Measurements from ENCODE around the gene SLC25A22. TPM values are rescaled to one million over a fixed set of nuclear protein-coding genes. Genes with fewer than 3 reads are reported as not detected.

Gene SLC25A22
- total RNA-seq, 6 experiments from 2014 or later = 20.6 to 40.2 (median 29.9) TPM

DNA sequence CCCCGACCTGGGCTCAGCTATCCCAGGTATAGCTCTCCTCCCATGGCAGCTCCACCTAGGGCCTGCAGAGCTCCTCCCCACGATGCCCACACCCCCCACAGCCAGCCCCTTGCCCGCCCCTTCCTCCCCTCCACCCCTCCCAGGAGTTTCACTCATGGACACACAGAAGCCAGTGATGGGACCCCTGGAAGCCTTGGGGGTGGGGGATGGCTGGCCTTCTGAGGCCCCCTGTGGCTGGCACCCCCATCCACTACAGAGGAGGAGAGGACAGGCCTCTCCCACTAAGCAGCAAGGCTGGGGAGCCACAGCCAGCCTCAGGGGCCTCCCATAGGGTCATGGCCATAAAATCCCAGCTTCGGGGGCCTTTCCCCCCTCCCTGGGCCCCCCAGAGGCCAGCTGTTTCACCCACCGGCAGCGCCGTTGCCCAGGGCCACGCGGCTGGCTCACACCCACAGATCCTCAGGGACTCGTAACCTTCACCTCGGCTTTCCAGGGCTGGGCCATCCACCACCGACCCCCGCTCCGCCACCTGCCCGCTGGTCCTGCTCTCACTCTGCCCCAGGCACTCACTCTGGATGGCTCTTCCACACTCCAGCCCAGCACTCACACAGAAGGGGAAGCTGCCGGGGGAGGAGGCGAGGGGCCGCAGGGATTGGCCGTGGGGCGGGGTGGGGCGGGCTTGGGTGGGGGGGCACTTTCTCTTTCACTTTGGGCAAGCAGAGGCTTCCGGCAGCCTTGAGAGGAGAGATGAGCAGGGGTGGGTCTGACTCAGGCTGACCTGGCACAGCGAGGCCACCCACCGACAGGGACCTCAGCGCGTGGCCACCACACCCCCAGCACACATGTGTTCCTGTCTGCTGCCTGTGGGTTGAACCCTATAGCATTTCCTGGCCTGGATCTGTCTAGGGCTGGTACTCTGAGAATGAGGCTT is 2.2 kb downstream of the SLC25A22 start:
- ATAC-seq = peak; percentile 55 to 69 (median 64)
- peak overlapping the region; percentile 70 to 88 (median 85) for H3K27ac ChIP-seq
- H3K9me3 ChIP-seq = no peaks in the 10 kb centered on the region
- H3K27me3 ChIP-seq = no peaks in the 10 kb centered on the region
- peaks cover 0 to 33% (median 11%) of the 10 kb centered on the region in 4 donors for H3K4me1 ChIP-seq
- intact Hi-C loops (cut with DNase I) = no loop called here
- DNase-seq = peak; percentile 83 to 87 (median 85)
- peaks cover 0 to 5% (median 0%) of the 10 kb centered on the region in 4 donors for H3K36me3 ChIP-seq
- 0% methylated on average over 3 of the region's 26 CpGs for WGBS (ENCODE audit: insufficient coverage, low coverage, low lambda C conversion rate, missing lambda C conversion rate)
- peak overlapping the region; percentile 63 to 73 (median 73) for H3K4me3 ChIP-seq
- TF ChIP-seq CTCF (IDR thresholded peaks at IDR 0.05) (no peak), POLR2A (IDR thresholded peaks at IDR 0.05) (peak; percentile 59)

DNA sequence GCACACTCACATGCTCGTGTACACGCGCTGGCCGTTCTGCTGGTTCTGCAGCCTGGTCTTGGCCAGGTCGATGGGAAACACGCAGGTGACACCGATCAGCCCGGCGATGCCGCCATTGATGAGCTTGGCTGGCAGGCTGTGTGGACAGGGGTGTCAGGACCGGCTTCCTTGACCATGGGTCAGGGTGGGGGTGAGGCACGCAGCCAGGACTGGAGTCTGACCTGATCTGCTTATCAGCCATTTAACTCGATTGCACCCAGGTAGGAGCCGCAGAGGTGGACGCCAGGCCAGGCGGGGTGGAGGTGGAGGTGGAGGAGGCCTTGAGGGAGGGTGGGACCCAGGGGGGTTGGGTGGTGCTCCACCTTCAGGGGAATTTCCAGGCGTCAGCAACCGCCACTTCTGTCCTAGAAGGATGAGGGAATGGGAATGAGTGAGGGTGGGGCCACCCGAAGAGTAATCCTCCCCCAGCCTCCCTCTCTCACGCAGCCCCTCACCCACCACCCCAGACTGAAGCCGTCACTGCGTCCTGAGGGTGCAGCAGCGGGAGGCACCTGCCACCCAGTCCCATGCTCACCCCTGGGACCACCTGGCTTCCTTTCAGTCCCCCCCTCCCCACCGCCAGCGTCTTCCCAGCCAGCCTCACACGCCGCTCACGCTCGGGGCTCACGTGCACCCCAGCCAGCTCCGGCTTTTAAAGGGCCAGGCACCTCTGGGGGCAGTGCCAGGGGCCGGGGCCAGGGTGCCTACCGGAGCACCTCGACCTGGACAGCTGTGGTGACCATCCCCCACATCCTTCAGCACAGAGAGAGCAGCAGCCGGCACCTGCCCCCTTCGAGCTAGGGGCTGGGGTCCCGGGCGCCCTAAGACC is 3.1 kb downstream of the SLC25A22 start:
- peaks cover 0 to 5% (median 0%) of the 10 kb centered on the region in 4 donors for H3K36me3 ChIP-seq
- peak in 1 of 3 donors; percentile 82 for DNase-seq
- peak; percentile 1 to 28 (median 22) for ATAC-seq

DNA sequence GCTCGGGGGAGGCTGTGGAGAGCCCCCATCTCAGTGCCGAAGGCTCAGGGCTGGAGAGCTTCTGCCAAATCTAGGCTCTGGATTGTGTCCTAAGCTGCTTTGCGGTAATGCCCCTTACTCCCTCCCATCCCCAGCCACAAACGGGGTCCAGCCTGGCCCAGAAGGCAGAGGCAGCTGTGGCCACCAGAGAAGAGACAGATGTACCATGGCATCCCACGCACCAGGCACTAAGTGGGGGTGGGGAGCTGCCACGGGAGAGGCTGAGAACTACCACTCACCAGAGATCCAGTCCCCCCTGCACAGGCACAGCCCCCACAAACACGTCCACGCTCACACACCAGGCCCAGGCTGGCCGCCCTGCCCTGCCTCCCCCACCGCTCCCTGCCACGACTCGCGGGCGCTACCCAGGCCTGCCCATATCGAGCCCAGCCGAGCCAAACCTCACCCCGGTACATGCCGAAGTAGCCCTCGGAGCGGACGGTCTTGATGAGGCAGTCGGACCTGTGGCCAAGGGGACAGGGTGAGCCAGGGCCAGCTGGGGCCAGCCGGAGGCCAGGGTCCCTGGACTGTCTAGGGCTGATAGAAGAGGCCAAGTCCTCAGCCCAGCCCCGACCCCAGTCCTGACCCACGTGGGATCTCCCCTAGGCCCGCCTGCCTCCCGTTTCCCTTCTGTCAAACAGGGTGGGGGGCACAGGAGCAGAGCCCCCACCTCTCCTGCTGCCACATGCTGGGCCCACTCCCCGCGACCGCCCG is 3.9 kb downstream of the SLC25A22 start:
- H3K4me3 ChIP-seq = peak overlapping the region in 1 of 3 donors; percentile 73
- peaks cover 0 to 34% (median 11%) of the 10 kb centered on the region in 4 donors for H3K4me1 ChIP-seq
- no peak overlapping the region for H3K27ac ChIP-seq
- intact Hi-C loops (cut with DNase I) = no loop called here
- peaks cover 0 to 5% (median 0%) of the 10 kb centered on the region in 4 donors for H3K36me3 ChIP-seq
- WGBS (ENCODE audit: insufficient coverage, low coverage, low lambda C conversion rate, missing lambda C conversion rate) = 67% methylated on average over 3 of the region's 31 CpGs
- no peaks in the 10 kb centered on the region for H3K9me3 ChIP-seq
- TF ChIP-seq POLR2A (IDR thresholded peaks at IDR 0.05) = no peak
- no peak for TF ChIP-seq CTCF (IDR thresholded peaks at IDR 0.05)
- no peaks in the 10 kb centered on the region for H3K27me3 ChIP-seq
- peak in 1 of 3 donors; percentile 28 for DNase-seq
- ATAC-seq = no peak

More for the DNA sequence above, 3.1 kb downstream of the SLC25A22 start:
- Histone ChIP-seq H3K27ac (peak overlapping the region in 2 of 3 donors; percentile 85 to 88), H3K9me3 (no peaks in the 10 kb centered on the region), H3K4me3 (peak overlapping the region; percentile 63 to 73 (median 73)), H3K4me1 (peaks cover 0 to 34% (median 11%) of the 10 kb centered on the region in 4 donors), H3K27me3 (no peaks in the 10 kb centered on the region)
- intact Hi-C loops (cut with DNase I) = no loop called here
- TF ChIP-seq POLR2A (IDR thresholded peaks at IDR 0.05) = no peak
- no peak for TF ChIP-seq CTCF (IDR thresholded peaks at IDR 0.05)
- 41% methylated on average over 22 of the region's 38 CpGs for WGBS (ENCODE audit: insufficient coverage, low coverage, low lambda C conversion rate, missing lambda C conversion rate)

- intact Hi-C loops (cut with DNase I) = no loop called here
- Histone ChIP-seq H3K9me3 (no peaks in the 10 kb centered on the region), H3K36me3 (peaks cover 0 to 5% (median 0%) of the 10 kb centered on the region in 4 donors), H3K4me3 (no peak overlapping the region), H3K27me3 (no peaks in the 10 kb centered on the region), H3K4me1 (peaks cover 0 to 32% (median 11%) of the 10 kb centered on the region in 4 donors), H3K27ac (no peak overlapping the region)
- WGBS (ENCODE audit: insufficient coverage, low coverage, low lambda C conversion rate, missing lambda C conversion rate) = 70% methylated on average over 2 of the region's 7 CpGs
- no peak for TF ChIP-seq CTCF (IDR thresholded peaks at IDR 0.05)
- no peak for TF ChIP-seq POLR2A (IDR thresholded peaks at IDR 0.05)
- DNase-seq (peak in 1 of 3 donors; percentile 31), ATAC-seq (no peak)
Measured at GRCh38 chr11:793556-793955, 4.5 kb downstream of the SLC25A22 start.
